ENCODE measurements around the gene VPREB3. TPM values are rescaled to one million over a fixed set of nuclear protein-coding genes. Genes with fewer than 3 reads are reported as not detected.

Gene VPREB3
- polyA plus RNA-seq, 1 of the 3 experiments (the other 2 are of a cell fraction) = not detected

- TF ChIP-seq ZBTB33 (IDR thresholded peaks at IDR 0.05; ENCODE audit: borderline replicate concordance, low read depth) = no peak
- no peak for TF ChIP-seq ELF1 (IDR thresholded peaks at IDR 0.05)
- no peak for TF ChIP-seq NFIC (IDR thresholded peaks at IDR 0.05; ENCODE audit: borderline replicate concordance)
These were observed 9.7 kb downstream of the VPREB3 start (continued) for GRCh38 chr22:23744485-23744884.

- H2AFZ ChIP-seq (ENCODE audit: low read depth) = no peak overlapping the region
- no peaks in the 10 kb centered on the region for H3K9me2 ChIP-seq
- peaks cover 24% of the 10 kb centered on the region for H3K79me2 ChIP-seq (ENCODE audit: insufficient read depth)
- no peak overlapping the region for H3K9ac ChIP-seq
- no peak for TF ChIP-seq NFIC (IDR thresholded peaks at IDR 0.05; ENCODE audit: borderline replicate concordance)
- TF ChIP-seq CTCF (IDR thresholded peaks at IDR 0.05) = no peak
- TF ChIP-seq RFX5 (IDR thresholded peaks at IDR 0.05; ENCODE audit: low read length) = no peak
- no peak for TF ChIP-seq GATA2 (CRISPR knock-in tag; IDR thresholded peaks at IDR 0.05)
- no peak for TF ChIP-seq MEF2A (IDR thresholded peaks at IDR 0.05; ENCODE audit: borderline replicate concordance, low read depth)
- no peak for TF ChIP-seq TEAD4 (IDR thresholded peaks at IDR 0.05; ENCODE audit: borderline replicate concordance, insufficient read depth)
- TF ChIP-seq POLR2AphosphoS5 (IDR thresholded peaks at IDR 0.05; ENCODE audit: low read depth, low read length) = no peak
- TF ChIP-seq SIN3A (IDR thresholded peaks at IDR 0.05; ENCODE audit: borderline replicate concordance, low read depth, low read length) = no peak
- TF ChIP-seq RXRA (IDR thresholded peaks at IDR 0.05; ENCODE audit: borderline replicate concordance, low read depth) = no peak
- no peak for TF ChIP-seq GABPA (IDR thresholded peaks at IDR 0.05; ENCODE audit: low read depth)
- no peak for TF ChIP-seq MAX (IDR thresholded peaks at IDR 0.05; ENCODE audit: low read depth)
- no peak for TF ChIP-seq FOXM1 (IDR thresholded peaks at IDR 0.05; ENCODE audit: low read depth)
- TF ChIP-seq IRF3 (IDR thresholded peaks at IDR 0.05; ENCODE audit: low read depth, low read length) = no peak
- no peak for TF ChIP-seq ZBTB33 (IDR thresholded peaks at IDR 0.05; ENCODE audit: borderline replicate concordance, low read depth)
- CTCF ChIA-PET = interaction anchor here (1.4 to 1.6 kb wide), 2 partner anchors 27 to 105 kb away, joined by 3 to 7 read pairs; no protein-coding TSS in a partner anchor
- DNase-seq = no peak
- no peaks in the 10 kb centered on the region for H3K27me3 ChIP-seq (ENCODE audit: insufficient read depth)
- WGBS (ENCODE audit: low lambda C conversion rate) = 98% methylated on average over 11 of the region's 13 CpGs
- H4K20me1 ChIP-seq (ENCODE audit: insufficient read depth) = no peaks in the 10 kb centered on the region
- peaks cover 8 to 32% of the 10 kb centered on the region in 2 experiments for H3K36me3 ChIP-seq (replicated peaks in 1 of 2; ENCODE audit: control insufficient read depth in 1 of 2, insufficient read depth in 2 of 2, low read length in 1 of 2)
- no peak overlapping the region for H3K27ac ChIP-seq (ENCODE audit: low read depth in 2 of 2, low read length in 1 of 2)
- no peak overlapping the region for H3K4me2 ChIP-seq
- POLR2A ChIA-PET = no interaction called here
- no peaks in the 10 kb centered on the region for H3K9me3 ChIP-seq
- H3F3A ChIP-seq (replicated peaks; ENCODE audit: insufficient read depth) = no peaks in the 10 kb centered on the region
- H3K4me3 ChIP-seq (ENCODE audit: low read depth in 2 of 2, low read length in 1 of 2) = no peak overlapping the region
- no peaks in the 10 kb centered on the region for H3K4me1 ChIP-seq (ENCODE audit: control insufficient read depth in 1 of 2, insufficient read depth in 2 of 2, low read depth in 1 of 2, low read length in 1 of 2)
These were observed 10.2 kb downstream of the VPREB3 start for GRCh38 chr22:23744001-23744400.
